ENCODE data around the gene GBF1.

The GBF1 gene

GRCh38 chr10:102327002-102327401, 81.7 kb downstream of the GBF1 start:
- TF ChIP-seq, protein P1, sequence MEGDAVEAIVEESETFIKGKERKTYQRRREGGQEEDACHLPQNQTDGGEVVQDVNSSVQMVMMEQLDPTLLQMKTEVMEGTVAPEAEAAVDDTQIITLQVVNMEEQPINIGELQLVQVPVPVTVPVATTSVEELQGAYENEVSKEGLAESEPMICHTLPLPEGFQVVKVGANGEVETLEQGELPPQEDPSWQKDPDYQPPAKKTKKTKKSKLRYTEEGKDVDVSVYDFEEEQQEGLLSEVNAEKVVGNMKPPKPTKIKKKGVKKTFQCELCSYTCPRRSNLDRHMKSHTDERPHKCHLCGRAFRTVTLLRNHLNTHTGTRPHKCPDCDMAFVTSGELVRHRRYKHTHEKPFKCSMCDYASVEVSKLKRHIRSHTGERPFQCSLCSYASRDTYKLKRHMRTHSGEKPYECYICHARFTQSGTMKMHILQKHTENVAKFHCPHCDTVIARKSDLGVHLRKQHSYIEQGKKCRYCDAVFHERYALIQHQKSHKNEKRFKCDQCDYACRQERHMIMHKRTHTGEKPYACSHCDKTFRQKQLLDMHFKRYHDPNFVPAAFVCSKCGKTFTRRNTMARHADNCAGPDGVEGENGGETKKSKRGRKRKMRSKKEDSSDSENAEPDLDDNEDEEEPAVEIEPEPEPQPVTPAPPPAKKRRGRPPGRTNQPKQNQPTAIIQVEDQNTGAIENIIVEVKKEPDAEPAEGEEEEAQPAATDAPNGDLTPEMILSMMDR (IDR thresholded peaks at IDR 0.05; ENCODE audit: extremely low read depth, missing control alignments): no peak
- no peak for DNase-seq (ENCODE audit: low spot score)

DNA sequence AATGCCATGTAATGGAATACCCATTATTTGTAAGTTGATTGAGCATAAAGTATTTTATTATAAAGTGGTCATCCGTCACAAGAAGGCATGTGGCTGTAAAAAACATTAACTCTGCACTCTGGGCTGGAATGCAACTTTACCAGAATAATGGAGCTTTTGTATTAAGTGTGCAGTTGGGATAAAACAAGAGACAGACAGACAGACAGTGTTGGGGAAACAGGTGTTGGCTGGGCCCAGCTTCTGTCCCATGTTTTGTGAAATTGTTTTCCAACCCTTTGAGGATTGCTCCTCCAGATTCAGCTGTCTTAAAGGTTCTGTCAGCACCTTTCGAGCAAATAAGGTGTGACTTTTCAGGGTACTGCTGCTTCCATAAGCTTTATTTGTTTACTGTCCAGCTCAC, 82.3 kb downstream of the GBF1 start:
- DNase-seq (ENCODE audit: low spot score): no peak
- TF ChIP-seq, protein P1 (IDR thresholded peaks at IDR 0.05; ENCODE audit: extremely low read depth, missing control alignments): no peak

DNA sequence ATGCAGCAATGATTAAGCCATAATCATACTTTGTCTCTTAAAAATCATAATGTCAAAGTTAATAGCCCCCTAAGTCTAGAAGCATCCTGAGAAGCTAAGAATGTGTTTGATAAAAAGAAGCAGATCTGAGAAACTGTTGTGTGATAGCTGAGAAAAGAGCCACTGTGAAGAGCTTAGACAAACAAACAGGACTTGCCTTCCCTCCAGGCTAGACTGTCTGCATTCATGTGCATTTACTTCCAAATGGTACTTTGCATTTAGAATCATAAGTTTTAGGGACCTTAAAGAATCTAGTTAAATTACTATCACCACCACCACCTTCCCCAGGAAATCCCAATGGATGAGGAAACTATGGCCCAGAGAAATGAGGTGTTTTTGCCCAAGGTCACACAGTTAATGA, 87.4 kb downstream of the GBF1 start:
- DNase-seq (ENCODE audit: low spot score): no peak
- TF ChIP-seq, protein P1 (IDR thresholded peaks at IDR 0.05; ENCODE audit: extremely low read depth, missing control alignments): no peak

DNA sequence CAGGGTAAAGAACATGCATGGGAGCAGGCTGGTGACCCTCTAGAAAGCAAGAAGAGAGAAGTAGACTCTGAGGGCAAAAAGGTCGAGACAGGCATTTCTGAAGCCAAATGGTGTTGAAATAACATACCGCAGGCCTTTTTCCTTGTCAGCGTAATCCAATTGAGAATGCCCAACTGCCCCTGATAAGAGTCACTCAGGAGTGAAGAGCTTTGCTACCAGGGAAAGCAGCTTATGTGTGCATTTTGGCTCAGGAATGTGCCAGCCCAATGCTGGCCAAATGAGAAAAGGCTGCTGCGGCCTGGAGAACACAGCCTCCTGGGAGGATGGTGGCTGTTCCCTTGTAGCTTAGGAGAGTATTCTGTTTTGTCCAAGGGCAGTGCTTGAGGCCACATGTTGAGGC, 88.8 kb downstream of the GBF1 start:
- TF ChIP-seq, protein P1 (IDR thresholded peaks at IDR 0.05; ENCODE audit: extremely low read depth, missing control alignments): no peak
- no peak for DNase-seq (ENCODE audit: low spot score)

DNA sequence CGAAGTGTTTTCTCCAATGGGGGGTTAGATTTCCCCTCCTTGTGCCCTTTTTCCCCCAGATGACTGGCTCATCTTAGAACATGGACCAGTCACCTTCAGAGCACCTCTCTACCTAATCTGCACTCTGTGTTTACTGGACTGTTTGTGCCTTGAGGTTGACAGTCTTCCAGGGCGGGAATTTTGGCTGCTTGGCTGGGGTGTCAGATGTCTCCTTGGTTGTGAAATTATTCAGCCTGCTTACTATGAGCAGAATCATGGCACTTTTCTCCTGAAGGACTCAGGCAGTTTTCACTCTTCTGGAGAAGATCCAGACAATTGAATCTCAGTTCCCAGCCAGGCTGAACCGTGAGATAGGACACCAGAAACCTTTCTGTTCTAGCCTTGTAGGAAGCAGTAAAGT, 89.9 kb downstream of the GBF1 start:
- TF ChIP-seq, protein P1 (IDR thresholded peaks at IDR 0.05; ENCODE audit: extremely low read depth, missing control alignments): no peak
- DNase-seq (ENCODE audit: low spot score): no peak

GRCh38 chr10:102341038-102341688, 95.8 kb downstream of the GBF1 start:
- TF ChIP-seq, protein P1 (IDR thresholded peaks at IDR 0.05; ENCODE audit: extremely low read depth, missing control alignments): no peak
- no peak for DNase-seq (ENCODE audit: low spot score)

DNA sequence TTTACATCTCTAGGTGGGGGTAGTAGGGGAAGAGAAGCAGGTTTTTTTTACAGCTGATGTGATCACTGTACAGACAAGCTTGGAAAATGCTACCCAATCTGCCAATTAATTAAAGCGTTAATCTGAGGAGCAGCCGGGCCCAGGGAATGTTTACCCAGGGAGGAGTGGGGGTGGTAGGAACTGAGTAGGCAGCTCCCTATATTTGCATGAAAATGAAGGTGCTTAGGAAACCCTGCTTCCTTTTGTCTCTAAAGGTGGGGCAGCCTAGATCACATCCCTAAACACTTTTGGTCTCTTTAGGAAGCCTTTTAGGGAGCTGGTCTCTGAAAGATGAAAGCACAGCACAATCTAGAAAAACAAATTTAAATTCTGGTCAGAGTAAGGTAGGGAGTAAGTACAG, 97.1 kb downstream of the GBF1 start:
- TF ChIP-seq, protein P1 (IDR thresholded peaks at IDR 0.05; ENCODE audit: extremely low read depth, missing control alignments): no peak
- DNase-seq (ENCODE audit: low spot score): no peak
